ENCODE data around the gene SHROOM4.

The SHROOM4 gene

GRCh38 chrX:50780144-50780543 lies 33.9 kb downstream of the SHROOM4 start:
- no peak for DNase-seq (ENCODE audit: low read depth)
- TF ChIP-seq CTCF (IDR thresholded peaks at IDR 0.05; ENCODE audit: low read depth, low read length, missing control alignments): no peak
- no peak overlapping the region for H3K4me3 ChIP-seq (ENCODE audit: low read depth, low read length)

DNA sequence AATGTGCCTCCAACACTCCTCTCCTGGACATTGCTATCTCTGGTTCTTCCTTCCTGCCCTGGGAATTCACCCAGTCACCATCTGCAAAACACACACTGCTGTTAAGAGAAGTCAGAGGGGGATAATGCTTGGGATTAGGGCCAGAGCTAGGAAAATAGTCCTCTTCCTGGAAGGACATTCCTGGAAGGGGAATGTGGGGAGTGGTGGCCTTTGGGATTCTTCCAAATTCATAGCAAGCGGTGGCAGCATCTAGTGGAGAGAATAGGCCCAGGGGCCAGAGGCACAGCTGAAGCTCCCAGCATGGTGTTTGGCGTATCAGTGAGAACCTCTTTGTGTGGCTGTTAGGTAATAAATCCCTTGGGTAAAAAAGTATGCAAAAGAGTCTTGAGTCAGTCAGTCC lies 34.3 kb downstream of the SHROOM4 start:
- TF ChIP-seq CTCF (IDR thresholded peaks at IDR 0.05; ENCODE audit: low read depth, low read length, missing control alignments): no peak
- no peak for DNase-seq (ENCODE audit: low read depth)

GRCh38 chrX:50778272-50778671 lies 35.7 kb downstream of the SHROOM4 start:
- H3K4me3 ChIP-seq (ENCODE audit: low read depth, low read length): no peak overlapping the region
- no peak for DNase-seq (ENCODE audit: low read depth)
- TF ChIP-seq CTCF (IDR thresholded peaks at IDR 0.05; ENCODE audit: low read depth, low read length, missing control alignments): no peak

More for the DNA sequence above, 34.3 kb downstream of the SHROOM4 start:
- no peak overlapping the region for H3K4me3 ChIP-seq (ENCODE audit: low read depth, low read length)

DNA sequence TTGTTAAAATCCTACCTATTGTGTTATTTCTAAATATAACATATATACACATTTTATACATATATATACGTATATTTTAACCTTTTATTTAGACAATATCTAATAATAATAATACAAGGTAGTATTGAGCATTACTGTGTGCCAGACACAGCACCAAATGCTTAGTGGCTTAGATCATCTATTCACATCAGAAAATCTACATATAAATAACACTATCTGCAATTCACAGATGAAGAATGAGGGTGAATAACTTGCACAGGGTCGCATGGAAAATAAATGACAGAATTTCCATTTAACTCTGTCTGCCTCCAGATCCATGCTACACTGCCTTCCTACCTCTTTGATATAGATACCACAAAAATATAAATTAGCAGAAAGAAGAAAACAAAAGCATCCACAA lies 37.7 kb downstream of the SHROOM4 start:
- no peak for DNase-seq (ENCODE audit: low read depth)
- TF ChIP-seq CTCF (IDR thresholded peaks at IDR 0.05; ENCODE audit: low read depth, low read length, missing control alignments): no peak
- H3K4me3 ChIP-seq (ENCODE audit: low read depth, low read length): no peak overlapping the region

- no peak for TF ChIP-seq CTCF (IDR thresholded peaks at IDR 0.05; ENCODE audit: low read depth, low read length, missing control alignments)
- DNase-seq (ENCODE audit: low read depth): no peak
- H3K4me3 ChIP-seq (ENCODE audit: low read depth, low read length): no peak overlapping the region
Observed at GRCh38 chrX:50771382-50771781, 42.6 kb downstream of the SHROOM4 start.

GRCh38 chrX:50770702-50771101 lies 43.3 kb downstream of the SHROOM4 start:
- no peak for TF ChIP-seq CTCF (IDR thresholded peaks at IDR 0.05; ENCODE audit: low read depth, low read length, missing control alignments)
- H3K4me3 ChIP-seq (ENCODE audit: low read depth, low read length): no peak overlapping the region
- no peak for DNase-seq (ENCODE audit: low read depth)

DNA sequence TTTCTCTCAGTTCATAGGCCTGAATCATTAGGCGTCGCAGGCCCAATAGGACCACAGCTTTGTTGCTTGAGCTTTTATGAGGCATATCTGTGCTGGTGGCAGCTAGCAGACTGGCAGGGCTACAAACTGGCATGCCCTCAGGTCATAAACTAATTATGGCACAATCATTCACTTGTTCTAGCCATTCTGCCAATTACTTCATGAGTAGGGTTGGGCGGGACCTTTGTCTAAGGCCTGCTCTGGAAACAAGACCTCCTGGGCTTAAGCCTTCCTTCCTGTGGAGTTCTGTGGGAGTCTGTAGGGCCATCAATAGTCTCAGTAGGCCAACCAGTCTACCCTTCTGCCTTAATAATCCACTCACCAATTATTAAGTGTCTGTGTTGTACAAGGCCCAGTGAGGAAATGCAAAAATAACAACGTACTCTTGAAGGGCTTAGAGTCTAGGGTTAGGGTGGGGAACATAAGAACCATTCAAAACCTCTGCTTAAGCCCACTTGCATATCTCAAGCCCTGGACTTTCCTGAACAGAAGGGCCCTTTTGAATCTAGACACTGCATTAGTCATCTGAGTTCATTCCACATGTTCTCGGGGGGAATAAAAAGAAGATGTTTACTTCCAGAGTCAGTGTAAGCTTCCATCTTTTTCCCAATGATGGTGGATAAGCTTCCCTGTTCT lies 44.5 kb downstream of the SHROOM4 start:
- no peak for TF ChIP-seq CTCF (IDR thresholded peaks at IDR 0.05; ENCODE audit: low read depth, low read length, missing control alignments)
- no peak for DNase-seq (ENCODE audit: low read depth)
- no peak overlapping the region for H3K4me3 ChIP-seq (ENCODE audit: low read depth, low read length)
